GM12878 (cell line): ENCODE measurements around the gene FBLIM1.

Experiments used
- ETV6 ChIP-seq, 2 experiments: fragments of 450-650 bp in 1 of 2; IDR thresholded peaks in 1 of 2; conservative IDR thresholded peaks in 1 of 2; 2 replicates each; pipeline ENCODE4 v1.6.1; 2014; ENCODE audit warnings: antibody characterized with exemption in 1 of 2, borderline replicate concordance in 1 of 2, low read depth in 1 of 2, mild to moderate bottlenecking in 1 of 2, moderate library complexity in 1 of 2
- EZH2 ChIP-seq: IDR thresholded peaks from 2 replicates; pipeline ENCODE4 v1.6.1; 2012; ENCODE audit warnings: low read depth, mild to moderate bottlenecking, control low read depth, inconsistent platforms, low read length, borderline replicate concordance; ENCODE audit not compliant: control insufficient read depth
- POLR2AphosphoS2 ChIP-seq: IDR thresholded peaks from 2 replicates; pipeline ENCODE4 v1.6.1; 2011; ENCODE audit warnings: low read depth, mild to moderate bottlenecking, low read length, improper control_type of control experiment, moderate library complexity
- RAD21 ChIP-seq: IDR thresholded peaks from 2 replicates; pipeline ENCODE4 v1.6.1; 2011; ENCODE audit warnings: mild to moderate bottlenecking, low read depth, low read length, moderate library complexity; ENCODE audit not compliant: insufficient read depth
- RFX5 ChIP-seq: IDR thresholded peaks from 2 replicates; pipeline ENCODE4 v1.6.1; 2011; ENCODE audit warnings: low read depth, low read length, improper control_type of control experiment
- YBX1 ChIP-seq: fragments of 450-650 bp; IDR thresholded peaks from 2 replicates; pipeline ENCODE4 v1.6.1; 2016; ENCODE audit warnings: antibody characterized with exemption
- TF ChIP-seq, protein P1 (sequence below), 3 experiments: IDR thresholded peaks in 2 of 3; conservative IDR thresholded peaks in 1 of 3; 2 replicates each; pipeline ENCODE4 v1.5.1; 2011; ENCODE audit warnings: low read depth in 3 of 3, low read length in 3 of 3, mild to moderate bottlenecking in 3 of 3, control low read depth in 2 of 3, moderate library complexity in 2 of 3, inconsistent platforms in 1 of 3, mixed read lengths in 1 of 3; ENCODE audit not compliant: control insufficient read depth in 2 of 3, insufficient read depth in 1 of 3; ENCODE audit errors: extremely low read depth in 1 of 3

DNA sequence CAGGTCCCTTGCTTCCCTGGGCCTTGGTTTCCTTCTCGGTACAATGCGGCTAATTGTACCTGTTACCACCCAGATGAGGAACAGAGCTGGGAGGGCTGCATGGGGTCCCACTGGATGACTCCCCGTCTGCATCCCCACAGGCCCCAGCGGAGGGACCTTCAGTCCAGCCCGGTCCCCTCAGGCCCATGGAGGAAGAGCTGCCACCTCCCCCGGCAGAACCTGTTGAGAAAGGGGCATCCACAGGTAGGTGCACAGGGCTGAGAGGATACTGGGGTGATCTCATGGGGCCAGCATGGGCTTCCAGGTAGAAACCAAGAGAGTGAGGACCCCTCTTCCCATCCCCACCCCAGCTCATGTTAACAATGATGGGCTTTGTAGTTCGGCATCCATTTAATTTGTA is 9.8 kb downstream of the FBLIM1 start:
- TF ChIP-seq, protein P1, sequence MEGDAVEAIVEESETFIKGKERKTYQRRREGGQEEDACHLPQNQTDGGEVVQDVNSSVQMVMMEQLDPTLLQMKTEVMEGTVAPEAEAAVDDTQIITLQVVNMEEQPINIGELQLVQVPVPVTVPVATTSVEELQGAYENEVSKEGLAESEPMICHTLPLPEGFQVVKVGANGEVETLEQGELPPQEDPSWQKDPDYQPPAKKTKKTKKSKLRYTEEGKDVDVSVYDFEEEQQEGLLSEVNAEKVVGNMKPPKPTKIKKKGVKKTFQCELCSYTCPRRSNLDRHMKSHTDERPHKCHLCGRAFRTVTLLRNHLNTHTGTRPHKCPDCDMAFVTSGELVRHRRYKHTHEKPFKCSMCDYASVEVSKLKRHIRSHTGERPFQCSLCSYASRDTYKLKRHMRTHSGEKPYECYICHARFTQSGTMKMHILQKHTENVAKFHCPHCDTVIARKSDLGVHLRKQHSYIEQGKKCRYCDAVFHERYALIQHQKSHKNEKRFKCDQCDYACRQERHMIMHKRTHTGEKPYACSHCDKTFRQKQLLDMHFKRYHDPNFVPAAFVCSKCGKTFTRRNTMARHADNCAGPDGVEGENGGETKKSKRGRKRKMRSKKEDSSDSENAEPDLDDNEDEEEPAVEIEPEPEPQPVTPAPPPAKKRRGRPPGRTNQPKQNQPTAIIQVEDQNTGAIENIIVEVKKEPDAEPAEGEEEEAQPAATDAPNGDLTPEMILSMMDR (IDR thresholded peaks at IDR 0.05 in 2 of 3, conservative IDR thresholded peaks at IDR 0.05 in 1 of 3; ENCODE audit: control insufficient read depth in 2 of 3, extremely low read depth in 1 of 3, insufficient read depth in 1 of 3, low read depth in 3 of 3, low read length in 3 of 3) = no peak
- TF ChIP-seq RAD21 = no peak
- no peak for TF ChIP-seq YBX1
- TF ChIP-seq RFX5 = no peak
- no peak for TF ChIP-seq ETV6 (conservative IDR thresholded peaks at IDR 0.05 in 1 of 2, IDR thresholded peaks at IDR 0.05 in 1 of 2; ENCODE audit: borderline replicate concordance in 1 of 2, low read depth in 1 of 2)
- TF ChIP-seq POLR2AphosphoS2 = no peak
- no peak for TF ChIP-seq EZH2
